ENCODE results near the gene CHRNA4.

CHRNA4 gene

DNA sequence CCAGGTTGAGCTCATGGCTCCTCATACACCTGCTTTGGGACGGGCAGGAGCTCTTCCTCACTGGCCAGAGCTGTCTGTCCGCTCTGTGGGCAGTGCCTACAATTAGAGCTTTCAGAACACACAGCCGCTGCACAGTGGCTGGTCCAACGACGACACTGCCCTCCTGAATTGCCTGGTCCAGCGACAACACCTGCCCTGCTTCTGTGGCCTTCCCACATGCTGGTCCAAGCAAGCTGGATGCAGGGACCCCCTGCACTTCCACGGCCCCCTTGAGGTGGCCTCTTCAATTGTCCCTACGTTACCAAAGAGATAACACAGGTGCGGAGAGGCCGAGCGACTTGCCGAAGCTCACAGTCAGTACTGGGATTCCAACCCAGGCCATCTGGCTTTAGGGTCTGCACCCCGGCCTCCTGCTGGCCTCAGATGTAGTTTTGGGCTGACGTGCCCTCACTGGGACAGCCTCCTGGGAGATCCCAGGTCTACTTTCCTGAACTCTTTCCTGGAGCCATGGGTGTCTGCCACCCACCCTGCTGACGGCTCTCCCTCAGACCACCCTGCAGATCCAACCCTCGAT lies 1.4 kb upstream of the CHRNA4 start:
- no peak for DNase-seq

DNA sequence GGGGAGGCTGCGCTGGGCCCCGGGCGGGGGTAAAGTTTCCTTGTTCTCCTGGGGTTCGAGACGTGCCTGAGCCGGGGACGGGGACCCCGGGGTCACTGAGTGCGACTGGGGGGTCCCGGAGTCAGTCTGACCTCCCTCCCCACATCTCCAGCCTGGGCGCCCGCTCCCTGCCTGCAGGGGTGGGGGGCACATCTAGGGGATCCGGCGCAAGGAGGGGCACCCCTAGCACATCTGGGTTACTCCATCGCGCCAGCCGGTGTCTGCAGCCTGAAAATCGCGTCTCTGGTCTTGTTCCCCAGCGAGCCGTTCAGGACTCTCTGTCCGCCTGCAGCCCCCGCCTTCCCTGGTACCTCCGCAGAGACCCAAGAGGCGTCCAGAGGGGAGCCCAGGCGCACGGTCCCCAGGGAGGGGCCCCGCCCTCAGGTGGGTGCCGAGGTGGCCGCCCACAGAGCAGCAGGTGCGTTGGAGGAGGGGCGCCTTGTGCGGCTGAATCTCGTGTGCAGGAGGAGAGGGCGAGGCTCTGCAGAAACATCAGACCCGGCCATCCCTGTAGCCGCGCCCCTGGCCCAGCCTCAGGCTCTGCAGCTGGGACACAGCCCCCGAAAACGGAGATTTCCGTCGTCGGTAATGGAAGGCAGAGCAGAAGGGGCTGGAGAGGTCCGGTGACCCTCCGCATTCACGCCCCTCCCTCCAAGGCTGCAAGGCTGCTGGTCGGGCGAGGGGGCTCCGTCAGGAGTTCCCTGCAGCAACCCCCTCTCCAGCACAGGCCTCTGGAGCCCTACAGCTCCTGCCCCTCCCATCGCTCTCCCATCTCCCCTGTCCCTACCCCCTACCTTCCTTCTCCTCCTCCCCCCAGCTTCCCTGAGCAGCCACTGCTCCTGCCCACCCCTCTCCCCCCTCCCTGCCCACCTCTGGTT lies 628 bp upstream of the CHRNA4 start:
- no peak for DNase-seq

DNA sequence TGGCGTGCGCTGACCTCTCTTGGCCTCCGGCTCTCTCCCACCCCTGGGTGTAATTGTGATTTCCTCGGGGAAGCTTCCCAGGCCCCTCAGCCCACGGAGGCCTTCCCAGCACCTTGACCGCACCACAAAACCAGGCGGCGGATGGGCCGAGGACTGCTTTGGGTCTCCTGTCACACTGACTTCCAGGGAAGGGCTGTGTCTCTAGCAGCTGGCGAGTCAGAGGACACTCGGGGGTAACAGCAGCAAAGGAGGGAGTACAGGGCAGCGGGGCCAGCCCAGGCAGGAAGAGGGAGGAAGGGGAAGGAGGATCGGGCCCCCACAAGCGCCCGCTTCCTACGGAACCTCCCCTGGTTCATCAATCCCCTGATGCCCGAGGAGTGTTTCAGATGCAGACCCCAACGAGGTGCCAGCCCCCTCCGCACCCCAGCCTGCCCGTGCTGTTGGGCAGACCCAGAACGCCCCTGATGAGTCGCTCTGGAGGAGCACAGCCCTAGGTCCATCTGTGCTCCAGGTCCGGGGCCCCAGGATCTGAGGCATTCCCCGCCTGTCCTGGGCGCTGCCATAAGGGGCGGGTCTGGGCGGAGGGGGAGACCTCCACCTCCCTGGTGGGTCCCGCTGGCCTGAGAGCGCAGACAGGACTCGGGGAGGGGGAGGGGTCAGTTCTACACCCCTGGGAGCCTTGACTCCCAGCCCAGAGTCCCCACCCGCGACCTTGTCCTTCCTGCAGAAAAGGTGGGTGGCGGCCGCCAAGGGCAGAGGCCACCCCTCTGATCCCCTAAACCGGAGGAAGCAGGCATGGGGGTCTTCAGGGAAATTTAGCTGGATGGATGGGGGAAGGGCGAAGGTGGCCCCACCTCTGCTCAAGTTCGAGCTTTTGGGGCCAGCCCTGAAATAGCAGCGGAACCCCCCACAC lies 956 bp downstream of the CHRNA4 start:
- no peak for DNase-seq

GRCh38 chr20:63359164-63359934 lies 1.8 kb downstream of the CHRNA4 start:
- no peak for DNase-seq

DNA sequence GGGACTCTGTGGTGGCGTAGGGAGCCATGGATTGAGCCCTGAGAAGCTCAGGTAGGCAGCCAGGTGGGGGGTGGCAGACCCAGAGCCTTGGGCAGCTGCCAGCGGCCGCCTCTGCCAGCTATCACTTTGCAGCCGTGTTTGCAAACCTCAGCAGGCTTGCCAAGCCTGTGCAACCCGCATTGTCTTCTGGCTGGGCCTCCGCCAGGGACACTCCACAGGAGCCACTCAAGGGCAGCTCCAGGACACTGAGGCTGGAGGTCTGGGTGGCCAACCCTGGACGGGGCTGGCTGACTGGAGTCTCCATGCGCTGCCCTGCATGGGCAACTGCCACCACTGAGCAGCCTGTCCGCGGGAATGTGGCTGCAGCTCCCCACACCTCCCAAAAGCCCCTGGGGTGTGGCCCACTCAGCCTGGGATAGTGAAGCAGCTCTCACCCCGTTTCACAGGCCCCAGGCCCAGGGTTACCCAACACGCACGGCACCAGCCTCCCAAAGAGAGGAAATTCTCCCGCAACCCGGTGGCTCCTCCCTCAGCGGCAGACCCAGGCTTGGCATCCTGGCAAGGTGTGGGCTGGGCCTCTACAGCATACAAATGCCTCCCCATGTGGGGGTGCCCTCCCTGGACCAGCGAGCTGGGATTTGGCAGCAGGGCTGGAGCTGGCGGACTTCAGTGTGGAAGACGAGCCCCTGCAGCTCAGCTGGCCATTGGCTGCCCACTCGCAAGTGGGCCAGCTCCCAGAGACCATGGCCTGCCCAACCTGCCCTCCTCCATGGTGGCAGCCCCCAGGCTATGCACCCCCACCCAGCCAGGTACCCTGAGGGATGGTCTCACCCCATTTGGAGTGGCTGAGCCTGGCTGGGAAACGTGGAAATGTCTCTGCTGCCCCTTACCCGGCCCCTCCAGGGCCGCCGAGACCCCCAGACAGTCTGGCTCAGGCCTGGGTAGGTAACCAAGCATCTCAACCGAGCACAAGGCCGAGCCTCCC lies 2.9 kb downstream of the CHRNA4 start:
- DNase-seq = no peak

- no peak for DNase-seq
Measured at GRCh38 chr20:63356931-63357879, 3.9 kb downstream of the CHRNA4 start.

GRCh38 chr20:63356511-63356910 lies 4.6 kb downstream of the CHRNA4 start:
- DNase-seq = no peak

DNA sequence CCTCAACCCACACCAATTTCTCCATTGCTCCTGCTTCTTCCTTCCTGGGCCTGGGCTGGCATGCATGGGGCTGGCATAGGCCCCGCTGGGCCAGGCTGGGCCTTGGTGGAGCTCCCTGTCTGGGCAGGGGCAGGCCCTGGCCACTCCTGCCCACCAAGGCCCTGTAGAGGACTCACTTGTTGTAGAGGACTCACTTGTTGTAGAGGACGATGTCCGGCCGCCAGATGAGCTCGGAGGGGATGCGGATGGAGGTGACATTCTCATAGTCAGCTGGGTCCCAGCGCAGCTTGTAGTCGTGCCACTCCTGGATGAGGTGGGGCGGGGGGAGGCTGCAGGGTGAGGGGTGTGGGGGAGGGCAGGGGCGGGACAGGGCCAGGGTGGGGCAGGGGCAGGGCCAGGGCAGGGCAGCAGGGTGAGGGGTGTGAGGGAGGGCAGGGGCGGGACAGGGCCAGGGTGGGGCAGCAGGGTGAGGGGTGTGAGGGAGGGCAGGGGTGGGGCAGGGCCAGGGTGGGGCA lies 5.3 kb downstream of the CHRNA4 start:
- no peak for DNase-seq

DNA sequence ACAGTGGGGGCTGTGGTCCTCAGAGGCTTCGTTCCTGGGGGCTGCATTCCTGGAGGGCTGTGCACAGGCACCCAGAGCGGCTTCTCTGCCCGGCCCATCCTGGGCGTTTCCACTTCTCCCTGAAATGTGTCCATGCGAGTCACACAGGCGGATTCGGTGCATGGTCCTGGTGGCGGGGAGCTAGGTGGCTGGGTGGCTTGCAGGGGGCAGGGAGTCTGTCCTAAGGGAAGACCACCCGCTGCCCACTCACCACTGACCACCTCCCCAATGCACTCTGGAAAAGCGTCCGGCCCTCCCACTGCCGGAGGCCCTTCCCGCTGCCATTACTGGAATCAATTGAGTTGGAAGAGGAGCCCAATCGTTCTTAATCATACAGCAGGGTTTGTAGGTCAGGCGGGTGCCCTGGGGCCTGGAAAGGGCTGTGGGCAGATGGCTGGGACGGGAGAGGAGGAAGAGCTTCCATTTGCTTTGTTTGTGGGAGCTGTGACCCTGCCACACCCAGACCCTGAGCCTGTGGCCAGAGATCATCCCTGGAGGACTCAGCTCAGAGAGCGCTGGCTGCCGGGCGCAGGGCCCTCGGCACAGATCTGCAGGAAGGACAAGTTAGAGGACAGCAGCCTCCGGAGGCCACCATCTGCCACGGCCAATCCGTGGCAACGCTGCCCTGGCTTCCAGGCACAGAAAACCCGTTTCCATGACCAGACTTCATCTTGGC lies 6.4 kb downstream of the CHRNA4 start:
- DNase-seq = no peak

DNA sequence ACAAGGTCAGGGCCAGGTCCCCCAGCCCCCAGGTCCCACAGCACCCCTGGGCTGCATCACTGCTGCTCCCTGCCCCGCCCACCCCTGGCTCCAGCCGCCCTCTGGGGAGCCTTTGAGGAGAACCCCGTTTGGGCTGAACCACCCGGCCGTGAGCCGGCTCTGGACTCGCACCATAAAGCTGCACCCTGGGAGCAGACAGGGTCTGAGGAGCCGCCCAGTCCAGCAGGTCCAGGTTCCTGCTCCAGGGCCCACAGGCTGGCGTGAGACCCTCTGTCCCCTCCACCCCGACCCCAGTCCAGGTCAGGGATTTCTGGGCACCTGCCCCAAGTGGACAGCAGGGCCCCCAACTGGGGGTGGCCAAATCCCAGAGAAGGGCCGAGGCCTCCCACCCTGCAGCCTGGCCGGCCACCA lies 8.3 kb downstream of the CHRNA4 start:
- no peak for DNase-seq

DNA sequence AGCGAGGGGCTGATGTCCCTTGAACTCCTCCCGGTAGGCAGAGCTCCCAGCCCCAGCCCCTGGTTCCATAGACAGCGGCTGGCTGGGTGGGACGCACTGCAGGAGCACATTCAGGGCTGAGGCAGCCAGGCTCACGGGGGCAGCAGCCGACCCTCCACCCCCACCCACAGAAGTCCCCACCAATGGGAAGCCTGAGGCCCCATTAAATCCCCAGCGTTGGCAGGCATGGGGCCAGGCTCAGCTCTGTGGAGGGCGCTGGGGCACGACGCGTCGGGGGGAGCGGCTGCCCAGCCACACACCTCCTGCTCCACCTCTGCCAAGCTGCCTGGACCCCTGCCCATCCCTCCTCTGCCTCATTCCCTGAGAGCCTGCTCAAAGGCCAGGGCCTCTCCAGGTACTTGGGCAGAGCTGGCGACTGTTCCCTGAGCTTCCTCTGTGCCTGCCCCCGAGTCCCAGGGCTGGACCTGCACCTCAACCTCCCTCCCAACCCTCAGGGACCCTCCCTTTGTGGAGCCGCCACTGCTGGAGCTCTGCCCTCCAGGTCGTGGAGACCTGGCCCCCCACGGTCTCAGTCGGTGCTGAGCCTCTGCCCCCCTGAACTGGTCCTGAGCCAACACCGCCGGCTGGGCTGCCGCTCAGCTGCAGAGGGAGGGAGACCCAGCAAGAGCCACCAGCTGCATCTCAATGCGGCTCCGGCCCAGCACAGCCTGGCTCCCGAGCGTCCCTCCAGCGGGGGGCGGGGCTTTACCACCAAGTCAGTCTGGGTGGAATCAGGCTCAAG lies 9.1 kb downstream of the CHRNA4 start:
- DNase-seq = no peak

GRCh38 chr20:63351326-63351700 lies 9.8 kb downstream of the CHRNA4 start:
- no peak for DNase-seq

DNA sequence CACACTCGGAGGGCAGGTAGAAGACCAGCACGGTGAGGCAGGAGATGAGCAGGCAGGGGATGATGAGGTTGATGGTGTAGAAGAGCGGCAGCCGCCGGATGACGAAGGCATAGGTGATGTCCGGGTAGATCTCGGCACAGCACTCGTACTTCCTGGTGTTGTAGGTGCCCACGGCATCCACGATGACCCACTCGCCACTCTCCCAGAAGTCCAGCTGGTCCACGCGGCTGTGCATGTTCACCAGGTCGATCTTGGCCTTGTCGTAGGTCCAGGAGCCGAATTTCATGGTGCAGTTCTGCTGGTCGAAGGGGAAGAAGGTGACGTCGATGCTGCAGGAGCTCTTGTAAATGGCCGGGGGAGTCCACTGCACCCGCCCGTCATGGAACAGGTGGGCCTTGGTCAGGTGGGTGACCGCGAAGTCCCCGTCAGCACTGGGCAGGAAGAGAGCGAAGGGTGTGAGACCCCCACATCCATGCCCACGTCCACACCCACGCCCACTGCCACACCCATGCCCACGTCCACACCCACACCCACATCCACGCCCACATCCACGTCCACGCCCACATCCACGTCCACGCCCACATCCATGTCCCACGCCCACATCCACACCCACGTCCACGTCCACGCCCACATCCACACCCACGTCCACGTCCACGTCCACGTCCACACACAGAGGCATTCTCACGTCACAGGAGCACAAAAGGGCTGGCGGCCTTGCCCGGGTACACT lies 10.4 kb downstream of the CHRNA4 start:
- no peak for DNase-seq

- DNase-seq = no peak
Measured at GRCh38 chr20:63350196-63350595, 11.0 kb downstream of the CHRNA4 start.

DNA sequence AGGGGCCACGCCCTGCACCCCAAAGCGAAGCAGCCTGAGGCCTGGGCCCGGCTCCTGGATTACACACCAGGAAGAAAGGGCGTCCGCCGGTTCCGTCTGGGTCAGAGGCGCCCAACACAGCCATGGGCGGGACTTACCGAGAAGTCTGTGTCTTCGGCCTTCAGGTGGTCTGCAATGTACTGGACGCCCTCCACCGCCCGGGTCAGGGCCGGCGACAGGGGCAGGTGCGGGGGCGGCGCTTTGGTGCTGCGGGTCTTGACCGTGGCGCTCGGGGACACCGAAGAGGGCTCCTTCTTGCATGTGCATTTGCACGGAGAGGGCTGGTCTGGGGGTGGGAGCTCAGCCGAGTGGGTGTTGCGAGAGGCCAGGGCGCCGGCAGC lies 11.6 kb downstream of the CHRNA4 start:
- DNase-seq = no peak

GRCh38 chr20:63348828-63349515 lies 12.2 kb downstream of the CHRNA4 start:
- no peak for DNase-seq
